NOMO-1 treated with dmso at 0.1 percent for 144 hours (cell line): ENCODE measurements around the gene BRINP1.

Source experiments
- DNase-seq: peaks from one replicate; lab custom pipeline; 2025; ENCODE audit not compliant: unreplicated experiment; lab: John Stamatoyannopoulos, UW

The BRINP1 gene

GRCh38 chr9:119368681-119369581, at the start of gene BRINP1:
BRINP1 (minus strand) TSS chr9:119369435; CDS start chr9:119313355, 56,080 bp downstream.
- DNase-seq = no peak

GRCh38 chr9:119418721-119419120, 49.5 kb upstream of the BRINP1 start:
- DNase-seq = no peak

GRCh38 chr9:119416793-119417192, 47.6 kb upstream of the BRINP1 start:
- DNase-seq = no peak

- no peak for DNase-seq
These were observed 43.2 kb upstream of the BRINP1 start for GRCh38 chr9:119412399-119412798.

GRCh38 chr9:119409552-119409951, 40.3 kb upstream of the BRINP1 start:
- DNase-seq = no peak

- no peak for DNase-seq
These were observed 31.4 kb upstream of the BRINP1 start for GRCh38 chr9:119400606-119401005.

- DNase-seq = no peak
These were observed 29.1 kb upstream of the BRINP1 start for GRCh38 chr9:119398350-119398749.

- DNase-seq = no peak
These were observed 22.6 kb upstream of the BRINP1 start for GRCh38 chr9:119391878-119392277.

GRCh38 chr9:119375892-119376291, 6.7 kb upstream of the BRINP1 start:
- DNase-seq = no peak

- no peak for DNase-seq
These were observed 3.7 kb upstream of the BRINP1 start for GRCh38 chr9:119372951-119373350.

- no peak for DNase-seq
These were observed 1.6 kb upstream of the BRINP1 start for GRCh38 chr9:119370816-119371215.

- no peak for DNase-seq
These were observed 588 bp upstream of the BRINP1 start for GRCh38 chr9:119369680-119370366.

- no peak for DNase-seq
These were observed 1.1 kb downstream of the BRINP1 start for GRCh38 chr9:119368179-119368578.

GRCh38 chr9:119367683-119368075, 1.6 kb downstream of the BRINP1 start:
- DNase-seq = no peak

- no peak for DNase-seq
These were observed 2.1 kb downstream of the BRINP1 start for GRCh38 chr9:119366909-119367682.

GRCh38 chr9:119365291-119366027, 3.8 kb downstream of the BRINP1 start:
- DNase-seq = no peak

GRCh38 chr9:119360237-119360636, 9.0 kb downstream of the BRINP1 start:
- no peak for DNase-seq

GRCh38 chr9:119357336-119358096, 11.7 kb downstream of the BRINP1 start:
- DNase-seq = no peak

GRCh38 chr9:119349351-119349825, 19.8 kb downstream of the BRINP1 start:
- DNase-seq = no peak
